Measurements from ENCODE around the gene NTMT1.

DNA sequence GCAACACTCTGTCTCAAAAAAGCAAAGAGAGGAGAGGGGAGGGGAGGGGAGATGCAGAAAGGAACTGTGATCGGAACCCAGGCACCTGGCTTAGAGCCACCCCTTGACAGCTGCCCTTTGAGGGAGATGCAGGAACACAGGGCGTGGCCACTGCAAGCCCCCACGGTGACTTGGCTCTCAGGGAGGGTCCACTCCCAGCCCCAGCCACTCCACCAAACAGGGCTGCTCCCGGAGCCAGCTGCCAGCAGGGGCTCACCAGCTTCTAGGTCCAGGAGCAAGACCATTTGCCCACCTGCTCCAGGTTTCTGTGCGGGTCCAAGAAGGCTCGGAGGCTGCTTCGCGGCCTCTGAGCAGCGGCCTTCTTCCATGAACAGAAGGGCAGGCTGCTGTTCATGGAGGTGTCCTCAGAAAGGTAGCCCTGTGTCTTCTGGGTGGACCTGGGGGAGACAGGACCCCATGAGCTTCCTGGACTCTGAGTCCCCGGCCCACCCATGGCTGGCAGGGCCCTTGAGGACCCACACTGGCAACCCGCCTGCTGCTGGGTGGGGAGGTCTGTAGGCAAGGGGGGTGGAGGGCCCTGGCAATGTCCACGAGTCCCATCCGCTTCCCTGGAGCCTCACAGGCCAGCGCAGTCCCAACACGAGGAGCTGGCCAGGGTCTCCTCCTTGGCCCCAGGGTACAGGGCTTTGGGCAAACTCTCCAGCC lies 13.0 kb upstream of the NTMT1 start:
- TF ChIP-seq, protein P1, sequence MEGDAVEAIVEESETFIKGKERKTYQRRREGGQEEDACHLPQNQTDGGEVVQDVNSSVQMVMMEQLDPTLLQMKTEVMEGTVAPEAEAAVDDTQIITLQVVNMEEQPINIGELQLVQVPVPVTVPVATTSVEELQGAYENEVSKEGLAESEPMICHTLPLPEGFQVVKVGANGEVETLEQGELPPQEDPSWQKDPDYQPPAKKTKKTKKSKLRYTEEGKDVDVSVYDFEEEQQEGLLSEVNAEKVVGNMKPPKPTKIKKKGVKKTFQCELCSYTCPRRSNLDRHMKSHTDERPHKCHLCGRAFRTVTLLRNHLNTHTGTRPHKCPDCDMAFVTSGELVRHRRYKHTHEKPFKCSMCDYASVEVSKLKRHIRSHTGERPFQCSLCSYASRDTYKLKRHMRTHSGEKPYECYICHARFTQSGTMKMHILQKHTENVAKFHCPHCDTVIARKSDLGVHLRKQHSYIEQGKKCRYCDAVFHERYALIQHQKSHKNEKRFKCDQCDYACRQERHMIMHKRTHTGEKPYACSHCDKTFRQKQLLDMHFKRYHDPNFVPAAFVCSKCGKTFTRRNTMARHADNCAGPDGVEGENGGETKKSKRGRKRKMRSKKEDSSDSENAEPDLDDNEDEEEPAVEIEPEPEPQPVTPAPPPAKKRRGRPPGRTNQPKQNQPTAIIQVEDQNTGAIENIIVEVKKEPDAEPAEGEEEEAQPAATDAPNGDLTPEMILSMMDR (conservative IDR thresholded peaks at IDR 0.05; ENCODE audit: low read depth, low read length) = no peak
- no peak for TF ChIP-seq EZH2 (IDR thresholded peaks at IDR 0.05; ENCODE audit: borderline replicate concordance, low read depth, low read length, poor library complexity, severe bottlenecking)
